OCI-LY7 (cell line): Measurements from ENCODE around the gene SHOX. TPM values are rescaled to one million over a fixed set of nuclear protein-coding genes. Genes with fewer than 3 reads are reported as not detected.

Experiments used
- BruUV-seq: library from RNA; stranded (reverse); fragments of 400-500 nt; replicated peaks from 2 replicates; lab custom pipeline; 2021; lab: Mats Ljungman, UMichigan
- CTCF ChIA-PET: fragments of 300-600 bp; sonication (Branson Sonifier 250); formaldehyde crosslinking; loops from one replicate; lab custom pipeline; 2022; ENCODE audit warnings: antibody characterized with exemption; ENCODE audit not compliant: unreplicated experiment; lab: Charles Lee
- POLR2A ChIA-PET: fragments of 300-600 bp; sonication (Branson Sonifier 250); formaldehyde crosslinking; loops from one replicate; lab custom pipeline; 2022; ENCODE audit warnings: antibody characterized with exemption; lab: Charles Lee
- DNase-seq: peaks from one replicate; pipeline ENCODE4 v3.0.0-alpha.2; 2015; ENCODE audit warnings: low spot score
- H2AFZ ChIP-seq: fragments of 200-600 bp; sonication (generic), shearing (Covaris generic); 2 replicates; pipeline ENCODE4 v1.6.1; 2014; ENCODE audit warnings: mild to moderate bottlenecking, antibody characterized with exemption, low read length, moderate library complexity
- H3K27ac ChIP-seq: fragments of 200-600 bp; sonication (generic); 2 replicates; pipeline ENCODE4 v1.5.1; 2014; ENCODE audit warnings: mixed run types, low read depth, mild to moderate bottlenecking, moderate library complexity, low read length, inconsistent platforms; ENCODE audit not compliant: poor library complexity, severe bottlenecking
- H3K36me3 ChIP-seq: fragments of 200-600 bp; sonication (generic); 2 replicates; pipeline ENCODE4 v1.6.1; 2014; ENCODE audit warnings: mild to moderate bottlenecking, antibody characterized with exemption, low read length, moderate library complexity, mixed read lengths; ENCODE audit not compliant: insufficient read depth
- H3K4me1 ChIP-seq: fragments of 200-600 bp; sonication (generic); 2 replicates; pipeline ENCODE4 v1.5.1; 2014; ENCODE audit warnings: mild to moderate bottlenecking, low read length; ENCODE audit not compliant: insufficient read depth, poor library complexity, severe bottlenecking
- H3K4me2 ChIP-seq: fragments of 200-600 bp; sonication (generic); 2 replicates; pipeline ENCODE4 v1.6.1; 2014; ENCODE audit warnings: mild to moderate bottlenecking, low read length
- H3K4me3 ChIP-seq: fragments of 200-600 bp; sonication (generic); 2 replicates; pipeline ENCODE4 v1.5.1; 2014; ENCODE audit warnings: mild to moderate bottlenecking, low read depth, low read length; ENCODE audit not compliant: poor library complexity, severe bottlenecking
- H3K79me2 ChIP-seq: fragments of 200-600 bp; sonication (generic); 2 replicates; pipeline ENCODE4 v1.6.1; 2016; ENCODE audit warnings: low read depth, mild to moderate bottlenecking, low read length, moderate library complexity, mixed read lengths; ENCODE audit not compliant: insufficient read depth
- H3K9me2 ChIP-seq: fragments of 200-600 bp; sonication (generic); 2 replicates; pipeline ENCODE4 v1.6.1; 2016; ENCODE audit warnings: mild to moderate bottlenecking, low read length, mixed read lengths; ENCODE audit not compliant: insufficient read depth
- H3K9me3 ChIP-seq: fragments of 200-600 bp; sonication (generic); 2 replicates; pipeline ENCODE4 v1.6.1; 2014; ENCODE audit warnings: mild to moderate bottlenecking, mixed run types, low read length, mixed read lengths
- H4K20me1 ChIP-seq: fragments of 200-600 bp; sonication (generic); 2 replicates; pipeline ENCODE4 v1.6.1; 2014; ENCODE audit warnings: mild to moderate bottlenecking, antibody characterized with exemption, low read length, moderate library complexity, mixed read lengths; ENCODE audit not compliant: insufficient read depth
- CTCF ChIP-seq: fragments of 200-600 bp; sonication (generic); conservative IDR thresholded peaks from 2 replicates; pipeline ENCODE4 v1.5.1; 2014; ENCODE audit warnings: mild to moderate bottlenecking, antibody characterized with exemption, low read length, moderate library complexity, mixed read lengths
- EZH2phosphoT487 ChIP-seq: fragments of 200-600 bp; sonication (generic); IDR thresholded peaks from 2 replicates; pipeline ENCODE4 v1.6.1; 2018; ENCODE audit warnings: low read depth, borderline replicate concordance, mild to moderate bottlenecking, mixed run types, antibody characterized with exemption, low read length, moderate library complexity, mixed read lengths
- intact Hi-C: fragments of 100-400 bp; cut with micrococcal nuclease; formaldehyde crosslinking; loops from one replicate; pipeline ENCODE4 v1.10.0; 2022; ENCODE audit not compliant: unreplicated experiment
- total RNA-seq, 2 experiments: library from RNA; depleted of rRNA in 1 of 2; stranded (reverse); fragments of >200 nt in 1 of 2; shearing (Covaris generic) in 1 of 2; gene quantifications; 2 replicates each; pipeline ENCODE4 v1.2.3, GENCODE V29; 2014 to 2022

The SHOX gene
- total RNA-seq, 2 experiments from 2014 or later, result not detected

DNA sequence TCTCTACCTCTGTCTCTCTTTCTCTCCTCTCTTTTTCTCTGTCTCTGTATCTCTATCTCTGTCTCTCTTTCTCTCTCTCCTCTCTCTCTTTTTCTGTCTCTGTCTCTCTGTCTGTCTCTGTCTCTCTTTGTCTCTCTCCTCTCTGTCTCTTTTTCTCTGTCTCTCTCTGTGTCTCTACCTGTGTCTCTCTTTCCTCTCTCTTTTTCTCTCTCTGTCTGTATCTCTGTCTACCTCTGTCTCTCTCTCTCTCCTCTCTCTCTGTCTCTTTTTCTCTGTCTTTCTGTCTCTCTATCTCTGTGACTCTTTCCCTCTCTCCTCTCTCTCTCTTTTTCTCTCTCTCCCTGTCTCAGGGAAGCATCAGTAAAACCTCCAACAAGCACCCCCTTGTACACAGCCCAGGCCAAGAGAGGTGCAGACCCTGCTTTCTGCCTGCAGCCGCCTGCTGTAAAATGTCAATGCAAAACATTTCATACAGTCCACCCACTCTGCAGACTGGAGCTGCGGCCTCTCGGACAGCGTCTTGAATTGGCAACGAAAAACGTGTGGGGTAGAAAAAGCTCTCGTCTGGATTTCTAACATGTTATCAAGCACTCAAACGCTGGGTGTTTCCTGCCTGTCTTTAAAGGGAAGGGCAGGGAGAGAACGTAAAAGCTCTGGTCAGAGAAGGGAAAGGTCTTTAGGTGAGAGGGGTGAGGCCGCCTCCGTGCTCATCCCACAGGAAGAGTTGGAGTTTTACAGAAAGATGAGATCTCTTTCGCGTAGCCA lies 3.7 kb upstream of the SHOX start:
- Histone ChIP-seq H3K4me1 (no peaks in the 10 kb centered on the region), H4K20me1 (no peaks in the 10 kb centered on the region), H3K4me3 (no peak overlapping the region), H3K4me2 (no peak overlapping the region), H3K27ac (no peak overlapping the region), H3K79me2 (no peaks in the 10 kb centered on the region), H3K9me2 (no peaks in the 10 kb centered on the region), H3K36me3 (no peaks in the 10 kb centered on the region), H3K9me3 (no peaks in the 10 kb centered on the region), H2AFZ (no peak overlapping the region)
- DNase-seq, result no peak
- ChIA-PET CTCF (no interaction called here), POLR2A (no interaction called here)
- BruUV-seq, result no TSS peak
- no peak for TF ChIP-seq EZH2phosphoT487
- no peak for TF ChIP-seq CTCF
- intact Hi-C loops, result no loop called here

DNA sequence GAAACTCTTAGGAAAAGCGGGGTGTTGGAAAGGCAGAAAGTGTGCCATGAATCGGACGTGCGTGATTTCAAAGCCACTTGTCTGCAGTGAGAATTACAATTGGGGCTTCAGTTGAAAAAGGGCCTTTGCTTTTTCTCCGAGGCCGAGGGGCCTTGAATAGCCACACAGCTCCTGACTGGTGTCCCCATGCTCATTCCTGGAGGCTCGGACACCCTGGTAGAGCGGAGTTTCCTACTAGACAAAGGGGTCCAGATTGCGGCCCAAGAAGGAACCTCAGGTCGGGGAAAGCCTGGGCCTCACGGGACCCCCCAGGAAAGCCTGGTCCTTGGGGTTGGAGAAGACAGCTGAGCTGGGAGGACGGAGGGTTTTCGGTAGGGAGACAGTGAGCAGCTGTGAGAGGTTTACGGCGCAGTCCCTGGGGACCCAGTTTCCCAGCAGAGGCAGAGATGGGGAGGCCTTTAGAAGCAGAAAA lies 3.0 kb upstream of the SHOX start:
- no peaks in the 10 kb centered on the region for H3K4me1 ChIP-seq
- H4K20me1 ChIP-seq, result no peaks in the 10 kb centered on the region
- TF ChIP-seq EZH2phosphoT487 (no peak), CTCF (no peak)
- no peak for DNase-seq
- H3K9me3 ChIP-seq, result no peaks in the 10 kb centered on the region
- intact Hi-C loops, result no loop called here
- no peaks in the 10 kb centered on the region for H3K36me3 ChIP-seq
- no TSS peak for BruUV-seq
- H2AFZ ChIP-seq, result no peak overlapping the region
- no peak overlapping the region for H3K4me3 ChIP-seq
- H3K4me2 ChIP-seq, result no peak overlapping the region
- no peaks in the 10 kb centered on the region for H3K79me2 ChIP-seq
- H3K9me2 ChIP-seq, result no peaks in the 10 kb centered on the region
- no peak overlapping the region for H3K27ac ChIP-seq
- ChIA-PET CTCF (no interaction called here), POLR2A (no interaction called here)

- no peak overlapping the region for H3K4me2 ChIP-seq
- H3K36me3 ChIP-seq, result no peaks in the 10 kb centered on the region
- no peak overlapping the region for H2AFZ ChIP-seq
- ChIA-PET POLR2A (no interaction called here), CTCF (no interaction called here)
- H3K4me3 ChIP-seq, result no peak overlapping the region
- no peaks in the 10 kb centered on the region for H3K79me2 ChIP-seq
- no peak for DNase-seq
- no peaks in the 10 kb centered on the region for H4K20me1 ChIP-seq
- BruUV-seq, result no TSS peak
- no peaks in the 10 kb centered on the region for H3K9me3 ChIP-seq
- no peaks in the 10 kb centered on the region for H3K9me2 ChIP-seq
- H3K27ac ChIP-seq, result no peak overlapping the region
- intact Hi-C loops, result no loop called here
- H3K4me1 ChIP-seq, result no peaks in the 10 kb centered on the region
- TF ChIP-seq CTCF, result no peak
- TF ChIP-seq EZH2phosphoT487, result no peak
Observed at GRCh38 chrX:627995-628394, 2.6 kb upstream of the SHOX start.
